Dermis microvascular lymphatic vessel endothelial cell (primary cell): ENCODE data around the gene ELOVL3. TPM values are rescaled to one million over a fixed set of nuclear protein-coding genes. Genes with fewer than 3 reads are reported as not detected.
A peak's percentile ranks its signal among the peaks of the same experiment; 100 is the strongest.

Experiments
- DNase-seq, 2 donors: peaks; one replicate each; pipeline versions ENCODE4 v3.0.0 to v3.0.0-alpha.2; 2010; ENCODE audit warnings: low read depth in 2 of 2
- total RNA-seq: library from RNA; depleted of rRNA; stranded (reverse); fragments of >200 nt; gene quantifications from 2 replicates; pipeline ENCODE4 v1.2.1, GENCODE V29; 2014

The ELOVL3 gene
- total RNA-seq, 1 donor from 2014 or later = not detected

DNA sequence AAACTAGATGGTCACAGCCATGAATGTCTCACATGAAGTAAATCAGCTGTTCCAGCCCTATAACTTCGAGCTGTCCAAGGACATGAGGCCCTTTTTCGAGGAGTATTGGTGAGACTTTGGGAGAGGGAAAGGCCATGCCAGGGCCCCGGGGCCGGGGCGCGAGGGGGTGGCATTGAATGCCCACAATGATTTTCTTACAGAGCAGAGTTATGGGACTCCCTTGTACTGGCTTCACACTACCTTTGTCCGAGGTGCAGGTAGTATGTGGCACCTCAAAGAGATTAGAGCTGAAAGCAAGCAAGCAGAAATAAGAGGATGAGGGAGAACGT, 407 bp downstream of the ELOVL3 start:
- no peak for DNase-seq

DNA sequence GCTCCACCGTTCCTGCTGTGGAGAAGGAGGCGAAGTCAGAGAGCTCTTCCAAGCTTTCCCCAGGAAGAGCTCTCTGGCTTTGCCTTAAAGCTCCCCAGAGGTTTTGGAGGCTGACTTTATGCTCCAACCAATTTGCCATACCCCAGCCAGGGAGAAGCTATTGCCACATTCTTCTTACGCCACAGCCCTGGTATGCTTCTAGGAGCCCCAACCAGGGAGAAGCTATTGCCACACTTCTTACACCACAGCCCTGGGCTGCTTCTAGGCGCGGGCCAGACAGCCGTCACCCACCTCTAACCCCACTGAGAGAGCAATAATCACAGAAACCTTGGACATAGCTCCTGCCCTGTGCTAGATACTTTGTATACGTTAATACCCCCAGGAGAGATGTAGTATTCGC, 951 bp downstream of the ELOVL3 start:
- DNase-seq = no peak

DNA sequence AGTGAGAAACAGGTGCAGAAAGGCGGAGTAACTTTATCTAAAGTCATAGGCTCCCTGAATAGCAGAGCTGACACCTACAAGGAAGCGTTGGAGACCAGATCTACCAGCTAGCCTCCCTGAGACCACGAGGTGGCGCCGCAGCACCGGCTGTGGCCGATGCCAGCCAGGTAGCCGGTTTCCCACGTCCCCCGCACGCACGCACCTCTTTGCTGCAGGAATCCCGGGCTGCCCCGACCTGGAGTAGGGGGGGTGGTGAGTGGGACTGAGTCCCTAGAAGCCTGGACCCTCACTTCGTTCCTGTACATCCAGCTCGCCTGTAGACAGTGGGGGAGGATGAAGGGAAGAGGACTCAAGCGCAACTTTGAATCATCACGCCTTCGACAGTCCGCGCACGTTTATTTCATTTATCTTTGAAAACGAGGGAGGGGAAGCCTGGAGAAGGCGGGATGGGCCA, 3.7 kb downstream of the ELOVL3 start:
- peak; percentile 56 to 80 for DNase-seq

DNA sequence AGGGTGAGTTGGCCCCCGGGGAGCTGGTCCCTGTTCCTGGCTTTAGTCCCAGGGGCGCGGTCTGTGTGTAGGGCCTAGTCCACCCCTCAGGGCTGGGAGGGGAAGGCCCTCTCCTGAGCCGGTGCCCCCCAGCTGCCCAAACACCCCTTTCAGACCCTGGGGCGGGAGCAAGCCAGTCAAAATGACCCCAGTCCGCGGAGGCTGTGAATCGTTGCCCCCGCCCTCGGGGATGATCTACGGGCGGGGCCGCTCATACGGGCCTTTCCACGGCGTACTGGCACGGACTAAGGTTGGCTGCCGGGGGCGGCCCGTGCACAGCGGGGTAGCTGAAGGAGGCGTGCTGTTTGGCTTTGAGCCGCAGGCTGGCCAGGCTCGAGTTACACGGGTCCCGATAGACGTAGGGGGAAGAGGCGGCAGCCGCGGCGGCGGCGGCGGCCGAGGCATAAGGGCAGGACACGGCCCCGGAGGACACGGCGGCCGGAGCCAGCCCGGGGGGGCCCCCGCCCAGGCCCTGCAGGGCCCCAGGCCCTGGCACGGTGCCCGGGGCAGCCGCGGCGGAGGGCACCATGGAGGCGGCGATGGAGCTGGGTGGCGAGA, 4.3 kb downstream of the ELOVL3 start:
- DNase-seq = peak in 1 of 2 donors; percentile 54

DNA sequence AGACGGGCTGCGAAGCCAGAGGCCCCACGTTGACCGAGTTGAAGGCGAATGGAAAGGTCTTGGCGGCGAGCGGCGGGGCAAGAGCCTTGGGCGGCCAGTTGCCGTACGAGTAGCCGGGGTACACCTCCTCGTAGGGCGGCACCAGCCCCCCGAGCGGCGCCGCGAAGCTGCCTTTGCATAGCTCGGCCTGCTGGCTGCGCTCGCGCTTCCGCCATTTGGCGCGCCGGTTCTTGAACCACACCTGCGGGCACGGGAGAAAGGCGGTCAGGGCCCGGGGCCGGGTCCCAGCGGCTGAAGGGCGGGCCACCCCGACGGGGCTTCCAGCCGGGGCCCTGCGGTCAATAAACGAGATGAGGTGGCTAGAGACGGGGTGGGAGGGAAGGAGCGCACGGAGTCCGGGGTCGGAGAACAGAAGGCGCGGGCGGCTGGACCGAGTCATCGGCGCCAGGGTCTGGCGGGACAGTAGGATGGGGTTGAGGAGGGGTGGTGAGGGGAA, 4.8 kb downstream of the ELOVL3 start:
- peak in 1 of 2 donors; percentile 38 for DNase-seq

DNA sequence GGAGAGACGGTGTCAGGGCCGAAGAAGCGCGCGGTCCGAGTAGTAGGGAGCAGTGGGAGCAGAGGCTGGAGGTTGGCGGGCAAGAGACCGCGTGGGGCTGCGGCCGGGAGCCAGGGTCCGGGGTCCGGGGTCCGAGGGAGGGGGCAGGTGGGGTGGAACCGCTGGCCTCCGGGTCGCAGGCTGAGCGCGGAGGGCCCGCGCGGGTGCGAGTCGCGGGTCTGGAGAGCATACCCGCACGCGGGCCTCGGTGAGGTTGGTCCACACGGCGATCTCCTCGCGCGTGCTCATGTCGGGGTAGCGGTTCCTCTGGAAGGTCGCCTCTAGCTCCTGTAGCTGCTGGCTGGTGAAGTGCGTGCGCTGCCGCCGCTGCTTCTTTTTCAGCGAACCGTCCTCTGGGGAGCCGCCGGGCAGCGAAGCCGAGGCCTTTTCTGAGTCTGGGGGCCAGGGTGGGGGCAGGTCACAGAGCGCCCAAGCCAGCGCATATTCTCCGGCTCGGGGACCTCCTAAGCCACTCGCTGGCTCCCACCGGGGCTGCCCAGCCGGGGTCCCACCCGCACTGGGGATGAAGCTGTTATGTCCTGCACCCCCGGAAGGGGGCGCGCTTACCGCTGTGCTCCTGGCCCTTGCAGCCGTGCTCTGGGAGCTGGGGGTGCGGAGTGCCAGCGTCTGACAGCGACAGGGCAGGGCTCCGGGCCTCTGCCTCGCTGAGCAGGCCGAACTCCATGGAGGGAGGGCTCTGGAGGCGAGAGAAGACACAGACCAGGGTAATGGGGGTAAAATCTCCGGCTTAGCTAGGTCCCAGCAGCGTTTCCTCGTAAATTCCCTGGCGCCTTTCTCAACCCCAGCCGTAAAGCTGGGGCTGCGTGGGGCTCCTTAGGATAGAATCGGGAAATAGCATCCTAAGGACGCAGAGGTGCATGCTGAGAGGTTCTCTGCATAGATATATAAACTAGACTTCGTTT, 5.5 kb downstream of the ELOVL3 start:
- DNase-seq = peak in 1 of 2 donors; percentile 44

DNA sequence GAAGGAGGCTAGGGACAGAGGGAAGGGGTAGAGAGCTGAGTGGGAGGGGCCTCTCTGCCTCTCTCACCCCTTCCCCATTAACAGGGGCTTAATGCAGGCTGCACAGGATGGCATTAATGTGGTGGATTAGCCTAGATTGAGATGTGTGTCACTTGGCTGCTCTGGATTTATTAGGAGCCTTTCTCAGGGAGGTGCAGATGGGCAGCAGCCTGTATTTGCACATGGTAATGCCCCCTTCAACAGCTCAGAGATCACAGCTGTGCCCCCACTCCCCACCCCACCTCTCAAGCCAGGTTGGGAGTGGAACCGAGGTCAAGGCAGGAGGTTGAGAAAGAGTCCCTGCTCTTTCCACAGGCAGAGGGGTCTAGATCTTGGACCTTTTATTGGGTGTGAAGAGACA, 7.9 kb downstream of the ELOVL3 start:
- no peak for DNase-seq

DNA sequence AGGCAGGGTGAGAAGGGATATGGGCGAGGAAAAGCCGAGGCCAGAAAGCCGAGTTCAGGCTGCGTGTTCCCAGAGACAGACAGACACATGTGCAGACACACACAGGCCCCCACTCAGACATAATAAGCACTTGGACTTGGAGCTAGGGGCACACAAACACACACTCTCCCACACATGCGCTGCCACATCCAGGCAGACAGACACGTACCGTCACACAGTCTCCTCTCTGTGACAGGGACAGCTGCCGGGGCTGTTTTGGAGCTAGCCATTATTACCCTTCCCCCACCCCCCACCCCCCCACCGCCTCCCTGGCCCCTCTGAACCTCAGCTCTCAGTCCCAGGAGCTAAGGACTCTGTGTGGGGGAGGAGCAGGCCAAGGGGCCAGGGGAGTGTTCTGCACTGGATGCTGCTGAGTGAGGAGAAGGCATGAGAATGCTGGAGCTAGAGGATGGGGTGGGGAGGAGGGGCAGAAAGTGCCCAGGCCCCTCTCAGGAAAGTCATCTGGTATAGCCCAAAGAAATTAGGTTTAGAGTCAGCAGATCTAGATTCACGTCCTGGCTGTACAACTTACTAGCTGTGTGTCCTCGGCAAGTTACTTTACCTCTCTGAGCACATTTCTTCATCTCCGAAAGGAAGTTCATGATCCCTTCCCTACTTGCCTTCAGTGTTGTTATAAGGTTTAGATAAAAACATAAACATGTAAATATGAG, 8.9 kb downstream of the ELOVL3 start:
- no peak for DNase-seq

DNA sequence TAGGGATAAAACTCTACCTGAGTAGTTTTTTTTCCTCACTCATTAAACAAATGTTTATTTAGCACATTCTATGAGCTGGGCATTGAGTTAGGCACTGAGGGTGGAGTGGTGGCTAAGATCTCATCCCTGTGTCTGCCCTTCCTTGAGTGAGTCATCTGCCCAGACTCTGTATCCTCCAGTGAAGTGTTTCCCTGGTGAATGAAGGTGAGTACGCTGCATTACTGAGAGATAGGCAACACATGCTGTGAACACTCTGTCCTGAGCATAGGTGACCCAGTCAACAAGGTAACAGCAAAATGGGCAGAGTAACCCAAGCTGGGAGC, 9.5 kb downstream of the ELOVL3 start:
- DNase-seq = no peak

DNA sequence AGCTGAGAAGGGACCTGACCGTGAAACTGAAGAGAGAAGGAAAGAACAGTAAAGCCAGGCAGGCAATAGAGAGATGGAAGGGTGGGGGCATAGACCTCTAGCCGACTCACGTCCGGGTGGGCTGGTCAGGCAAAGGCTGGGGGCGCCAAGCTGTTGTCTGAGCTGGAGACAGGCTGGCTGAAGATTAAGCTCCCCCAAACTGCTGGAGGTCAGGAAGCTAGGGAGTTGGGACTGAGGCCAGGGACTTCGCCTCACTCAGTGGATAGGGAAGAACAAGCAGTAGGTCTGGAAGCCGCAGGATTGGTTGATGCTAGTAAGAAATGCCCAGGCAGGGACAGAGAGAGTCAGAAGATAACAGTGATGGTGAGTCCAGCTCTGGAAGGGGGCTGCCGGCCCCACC, 9.9 kb downstream of the ELOVL3 start:
- DNase-seq = no peak

DNA sequence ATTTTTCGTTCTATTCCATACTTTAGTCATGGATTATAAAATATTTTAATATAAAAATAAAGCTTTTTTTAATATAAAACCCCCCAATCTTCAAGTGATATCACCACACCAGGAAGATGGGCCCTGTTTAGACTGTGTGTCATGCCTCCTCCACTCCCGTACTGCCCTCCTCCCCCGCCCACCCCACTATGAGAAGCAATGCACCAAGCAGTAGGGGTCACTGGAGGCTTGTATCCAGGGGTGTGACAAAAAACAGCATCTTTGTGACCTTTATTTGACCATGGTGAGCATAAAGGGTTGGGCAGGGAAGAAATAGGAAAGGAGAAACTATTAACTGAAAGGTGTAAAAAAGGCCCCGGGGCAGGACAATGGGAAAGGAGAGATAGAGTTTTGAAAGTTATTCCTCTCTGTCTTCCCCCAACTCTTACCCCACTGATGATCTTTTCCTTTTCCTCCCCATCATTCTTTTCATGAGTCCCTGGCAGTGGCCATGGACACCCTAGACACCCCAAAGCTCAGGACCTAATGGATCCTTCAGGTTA, 11.7 kb downstream of the ELOVL3 start:
- DNase-seq = no peak

DNA sequence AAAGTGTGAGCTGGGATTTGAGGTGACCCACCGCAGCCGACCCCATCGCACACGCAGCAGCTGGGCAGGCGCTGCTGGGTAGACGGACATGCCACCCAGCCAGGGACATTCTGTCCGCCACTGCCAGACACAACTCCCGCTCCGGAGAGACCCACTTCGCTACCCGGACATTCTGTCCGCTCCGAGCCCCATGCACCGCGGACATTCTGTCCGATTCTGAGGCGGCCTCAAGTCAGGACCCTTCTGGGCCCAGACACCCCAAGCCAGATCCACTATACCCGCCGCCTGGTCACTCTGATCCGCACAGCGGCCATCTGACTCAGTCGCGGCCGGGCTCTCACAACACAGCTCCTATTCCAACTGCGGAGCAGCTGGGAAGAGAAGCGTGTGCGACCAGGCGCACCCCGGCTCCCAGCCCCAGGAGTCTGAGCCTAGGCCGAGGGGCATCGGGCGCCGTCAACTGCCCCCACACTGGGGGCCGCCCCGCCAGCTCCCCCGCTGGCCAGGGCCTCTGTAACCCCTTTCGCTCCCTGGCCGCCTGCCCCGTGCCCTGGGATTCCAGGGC, 14.4 kb downstream of the ELOVL3 start:
- peak in 1 of 2 donors; percentile 9 for DNase-seq

DNA sequence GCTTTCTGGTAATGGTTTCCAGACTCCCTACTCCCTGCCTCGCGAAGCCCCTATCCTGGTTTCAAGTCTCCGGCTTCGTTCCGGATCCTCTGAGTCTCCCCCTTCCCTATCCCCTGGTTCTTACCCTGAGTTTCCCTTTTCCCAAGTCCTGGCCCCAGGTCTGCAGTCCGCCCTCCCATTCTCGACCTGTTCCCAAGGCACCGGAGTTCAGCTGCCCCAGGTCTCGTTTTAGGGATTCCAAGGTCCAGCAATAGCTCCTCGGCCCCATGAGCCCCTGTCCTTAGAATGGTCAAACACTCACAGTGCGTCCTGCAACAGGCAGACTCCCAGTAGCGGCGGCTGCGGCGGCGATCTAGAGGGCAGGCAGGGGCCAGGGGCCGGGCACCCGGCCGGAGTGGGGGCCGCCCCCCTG, 14.9 kb downstream of the ELOVL3 start:
- DNase-seq = no peak

DNA sequence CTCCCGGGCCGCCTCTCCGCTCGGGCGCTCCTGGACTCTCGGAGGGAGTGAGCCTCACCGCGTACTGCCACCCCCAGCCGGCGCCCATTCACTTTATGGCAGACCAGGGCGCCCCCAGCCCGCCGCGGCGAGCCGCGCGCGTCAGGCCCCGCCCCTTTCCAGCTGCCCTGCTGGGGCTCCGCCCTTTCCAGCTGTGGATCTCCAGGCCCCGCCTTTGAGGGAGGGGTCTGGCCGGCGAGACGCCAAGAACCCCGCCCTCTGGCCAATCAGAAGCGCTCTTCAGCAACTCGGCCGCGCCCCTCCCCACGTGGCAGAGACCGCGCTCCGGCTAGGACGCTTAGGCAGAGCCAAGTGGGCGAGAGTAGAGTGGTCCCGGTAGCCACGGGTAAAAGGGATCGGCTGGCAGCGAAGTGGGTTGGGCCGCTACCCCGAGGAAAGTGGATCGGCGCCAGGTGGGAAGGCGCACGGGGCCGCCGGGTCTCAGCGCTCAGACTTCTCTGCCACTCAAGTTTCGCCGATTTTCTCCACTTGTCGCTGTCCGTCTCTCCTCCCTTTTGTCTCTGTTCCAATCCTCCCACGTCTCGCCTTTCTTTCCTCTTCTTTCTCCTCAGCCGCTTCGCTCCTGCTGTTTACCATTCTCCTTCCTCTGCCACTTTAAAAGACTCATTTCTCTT, 15.5 kb downstream of the ELOVL3 start, which contains the start of gene PITX3:
TSS of gene PITX3 (minus strand) at position 69 of the 674 bp plus-strand sequence. CDS start 9,432 bp downstream, outside the sequence.
- DNase-seq = peak; percentile 75 to 93

DNA sequence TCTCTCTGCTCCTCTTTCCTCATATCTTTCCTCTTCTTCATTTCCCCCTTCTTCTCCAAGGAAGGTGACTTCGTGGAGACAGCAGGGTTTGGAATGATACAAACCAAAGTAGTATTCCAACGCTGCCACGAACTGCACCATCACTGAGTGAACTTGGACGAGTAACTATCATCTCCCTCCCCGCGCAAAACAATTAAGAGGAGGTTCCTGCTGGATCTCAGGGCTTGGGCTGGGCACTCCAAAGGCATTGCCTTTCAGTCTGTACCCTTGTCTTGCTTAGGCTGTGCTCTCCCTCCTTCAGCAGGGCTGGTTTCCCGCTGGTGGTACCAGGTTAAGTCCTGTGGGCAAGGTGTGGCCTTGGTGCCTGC, 16.0 kb downstream of the ELOVL3 start:
- no peak for DNase-seq

DNA sequence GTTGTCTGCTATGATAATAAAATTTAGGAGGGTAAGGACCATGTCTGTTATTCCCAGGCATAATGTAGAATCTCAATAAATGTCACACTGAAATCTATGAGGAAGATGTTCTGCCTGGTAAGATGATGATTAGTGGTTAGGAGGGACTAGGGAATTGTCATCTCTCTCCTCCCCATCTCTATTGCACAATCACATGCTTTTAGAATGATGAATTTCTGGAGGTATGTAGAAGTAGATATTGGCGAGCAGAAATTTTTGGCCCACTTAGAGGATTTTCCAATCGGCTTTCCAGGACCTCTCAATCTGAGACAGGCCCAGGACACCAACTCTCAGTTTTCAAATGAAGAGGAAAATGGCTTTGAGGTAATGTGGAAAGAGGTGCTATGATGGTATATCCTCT, 17.2 kb downstream of the ELOVL3 start:
- no peak for DNase-seq

DNA sequence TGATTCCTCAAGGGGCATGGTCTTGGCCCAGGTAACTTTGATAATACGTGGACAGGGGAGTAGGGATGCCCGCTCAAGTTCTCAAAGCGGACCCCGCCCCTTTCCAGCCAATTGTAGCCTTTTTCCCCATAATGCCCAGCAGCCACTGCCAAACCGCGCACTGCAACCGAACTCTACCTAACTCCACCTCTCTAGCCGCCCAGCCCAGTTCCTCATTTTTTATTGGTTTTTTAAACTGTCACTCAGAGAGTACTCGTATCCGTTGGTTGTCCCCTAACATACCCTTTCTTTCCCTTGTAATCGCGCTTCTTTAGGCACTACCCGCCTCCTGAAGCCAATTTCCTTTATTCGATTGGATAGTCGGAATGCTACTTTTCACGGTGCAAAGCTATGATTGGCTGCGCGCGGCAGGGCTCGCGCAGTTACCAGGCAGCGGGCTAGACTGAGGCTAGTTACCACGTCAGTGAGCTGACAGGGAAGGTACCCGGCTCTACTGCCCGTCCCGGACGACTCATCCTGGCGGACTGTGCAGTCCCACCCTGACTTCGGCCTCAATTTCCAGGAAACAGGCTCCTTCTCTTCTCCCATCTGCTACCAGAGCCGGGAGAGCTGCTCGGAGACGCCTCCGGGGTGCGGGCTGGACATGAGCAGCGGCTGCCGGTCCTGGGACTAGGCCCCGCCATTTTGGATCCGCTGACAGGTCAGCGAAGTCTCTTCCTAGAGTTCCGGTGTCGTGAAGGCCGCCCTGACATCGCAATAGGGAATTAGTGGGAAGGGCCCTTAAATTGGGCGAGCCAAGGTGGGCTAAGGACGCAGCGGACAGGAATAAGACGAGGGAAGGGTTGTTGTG, 19.2 kb downstream of the ELOVL3 start, which contains the start of gene GBF1:
TSS of gene GBF1 (plus strand) at position 451 of the 850 bp plus-strand sequence. CDS start 13,407 bp downstream, outside the sequence.
- DNase-seq = peak; percentile 100

DNA sequence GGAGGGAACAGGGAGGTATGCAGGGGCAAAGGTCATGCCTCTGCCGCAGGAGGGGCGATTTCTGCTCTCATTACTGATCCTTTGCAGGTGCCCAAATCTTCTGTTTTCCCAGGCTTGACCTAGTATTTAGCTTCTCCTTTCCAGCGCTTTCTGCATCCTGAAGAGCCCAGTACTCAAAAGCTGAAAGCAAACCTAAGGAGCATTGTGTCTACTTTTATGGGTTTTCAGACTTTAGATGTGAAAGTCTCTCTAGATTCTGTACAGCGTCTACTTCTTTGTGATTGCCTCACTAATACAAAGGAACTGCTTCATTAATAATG, 19.8 kb downstream of the ELOVL3 start:
- DNase-seq = no peak

DNA sequence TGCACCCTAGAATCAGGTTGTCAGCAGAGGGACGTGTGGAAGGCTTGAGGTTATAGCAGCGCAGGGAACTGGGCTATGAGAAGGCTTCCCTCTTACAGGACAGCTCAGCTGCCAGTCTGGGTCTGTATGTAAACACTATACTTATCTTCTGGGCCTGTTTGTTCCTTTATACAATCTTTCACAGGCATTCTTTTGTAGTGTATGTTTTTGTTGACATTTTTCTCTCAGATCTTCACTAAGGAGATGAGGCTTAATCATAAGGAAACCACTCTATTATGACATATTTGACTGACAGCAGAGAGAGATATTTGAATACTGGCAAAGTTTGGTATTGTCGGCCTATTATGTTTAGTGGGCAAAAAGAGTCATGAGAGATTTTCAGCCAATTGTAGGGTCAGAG, 20.2 kb downstream of the ELOVL3 start:
- DNase-seq = peak in 1 of 2 donors; percentile 43

DNA sequence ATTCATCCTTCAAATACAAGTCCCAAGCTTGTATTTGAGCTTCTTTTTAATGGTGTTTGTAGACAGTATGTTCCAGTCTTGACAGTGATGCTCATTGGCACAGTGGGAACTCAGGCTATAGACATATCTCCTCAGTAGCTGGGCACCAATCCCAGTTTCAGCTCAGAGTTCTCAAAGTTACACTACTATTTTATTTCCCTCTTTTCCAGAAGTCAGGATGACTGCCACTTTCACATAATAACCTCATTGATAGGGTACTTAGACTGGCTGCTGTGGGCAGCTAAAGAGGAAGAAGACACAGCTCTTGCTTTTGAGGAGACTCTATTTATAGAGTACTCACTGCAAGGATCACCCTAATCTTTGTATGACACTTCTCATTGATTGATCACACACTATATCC, 21.6 kb downstream of the ELOVL3 start:
- DNase-seq = no peak
